ENCODE measurements around the gene HOMER2. TPM values are rescaled to one million over a fixed set of nuclear protein-coding genes. Genes with fewer than 3 reads are reported as not detected.

The HOMER2 gene
- total RNA-seq, 1 experiment from 2014 or later = 14.2 TPM

DNA sequence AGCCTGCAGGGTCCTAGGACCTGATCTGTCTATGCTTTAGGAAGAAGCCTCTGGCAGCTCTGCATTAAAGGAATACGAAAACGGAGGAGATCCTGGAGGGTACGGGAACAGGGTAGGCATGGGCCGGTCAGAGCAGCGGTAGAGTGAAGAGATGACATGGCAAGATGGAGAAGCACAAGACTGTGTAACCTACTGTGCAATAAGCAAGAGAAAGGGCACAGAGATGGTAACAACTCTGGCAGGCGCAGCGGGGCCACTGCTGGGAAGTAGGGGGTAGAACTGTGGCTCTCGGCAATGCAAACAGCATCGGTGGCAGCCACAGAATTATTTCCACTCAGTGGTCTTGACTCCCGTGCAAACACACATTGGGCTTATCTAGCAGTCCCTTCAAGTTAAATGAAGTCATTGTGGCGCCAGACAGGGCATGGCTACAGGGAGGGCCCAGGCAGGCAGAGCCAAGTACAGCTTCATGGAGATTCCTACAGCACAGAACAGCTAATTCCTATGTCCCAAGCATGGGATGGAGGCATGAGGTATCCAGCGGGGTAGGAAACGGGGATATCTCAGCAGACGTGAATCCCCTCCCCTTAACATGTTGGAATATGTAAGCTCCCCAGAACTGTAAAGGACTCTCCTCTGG, 114.3 kb downstream of the HOMER2 start:
- Histone ChIP-seq H3K27me3 (ENCODE audit: insufficient read depth, low read length) (no peaks in the 10 kb centered on the region), H3K56ac (ENCODE audit: insufficient read length, low read depth, low read length) (no peak overlapping the region), H4K91ac (ENCODE audit: insufficient read length, low read depth, low read length) (no peak overlapping the region), H4K20me1 (ENCODE audit: control insufficient read depth, insufficient read depth, insufficient read length) (no peaks in the 10 kb centered on the region), H3K27ac (ENCODE audit: insufficient read length, low read depth, low read length) (no peak overlapping the region), H3K79me1 (ENCODE audit: insufficient read depth, low read depth, low read length, poor library complexity, severe bottlenecking) (no peaks in the 10 kb centered on the region), H3K4ac (ENCODE audit: low read depth, low read length) (no peak overlapping the region), H4K8ac (replicated peaks; ENCODE audit: insufficient read length, low read depth, low read length) (no peak overlapping the region), H3K4me1 (ENCODE audit: insufficient read depth, low read length) (no peaks in the 10 kb centered on the region), H2AK5ac (ENCODE audit: insufficient read length, low read length) (no peak overlapping the region), H2BK12ac (ENCODE audit: insufficient read length, low read depth, low read length) (no peak overlapping the region), H3K4me2 (ENCODE audit: insufficient read depth, insufficient read length, low read length) (no peak overlapping the region), H2BK15ac (ENCODE audit: low read depth, low read length) (no peak overlapping the region), H3K14ac (ENCODE audit: insufficient read depth, low read length) (no peak overlapping the region), H2AFZ (ENCODE audit: low read length) (no peak overlapping the region), H4K5ac (ENCODE audit: insufficient read length, low read depth, low read length) (no peak overlapping the region), H3T11ph (ENCODE audit: low read length) (no peak overlapping the region), H3K9ac (ENCODE audit: extremely low read depth, insufficient read length, low read length) (no peak overlapping the region), H3K79me2 (ENCODE audit: insufficient read depth, low read length) (no peaks in the 10 kb centered on the region), H2BK20ac (ENCODE audit: low read depth, low read length, poor library complexity, severe bottlenecking) (no peak overlapping the region), H3K18ac (ENCODE audit: insufficient read length, low read depth, low read length) (no peak overlapping the region), H3K23ac (ENCODE audit: insufficient read length, low read depth, low read length) (no peak overlapping the region), H3K23me2 (ENCODE audit: insufficient read length, low read depth, low read length, poor library complexity, severe bottlenecking) (no peaks in the 10 kb centered on the region), H2BK5ac (ENCODE audit: insufficient read length, low read length) (no peak overlapping the region), H2BK120ac (ENCODE audit: low read depth, low read length, poor library complexity, severe bottlenecking) (no peak overlapping the region), H3K9me3 (ENCODE audit: control insufficient read depth, low read depth, low read length) (no peaks in the 10 kb centered on the region)
- Mint-ChIP-seq H3K9me3 (no peaks in the 10 kb centered on the region), H3K27ac (peak overlapping the region in 1 of 3 experiments; percentile 1; a peak in 2 of 7 replicates), H3K4me3 (no peak overlapping the region), H3K27me3 (ENCODE audit: low read depth) (no peaks in the 10 kb centered on the region), H3K36me3 (ENCODE audit: insufficient read depth in 1 of 3, low read depth in 3 of 3) (peaks cover 9 to 30% (median 15%) of the 10 kb centered on the region in 3 experiments; a peak in 6 of 7 replicates), H3K4me1 (no peaks in the 10 kb centered on the region)
- no peak for DNase-seq
- WGBS (ENCODE audit: extremely low coverage, insufficient read length, low lambda C conversion rate) = no CpG with 5 or more reads among the region's 14 CpGs
- TF ChIP-seq, protein P1, sequence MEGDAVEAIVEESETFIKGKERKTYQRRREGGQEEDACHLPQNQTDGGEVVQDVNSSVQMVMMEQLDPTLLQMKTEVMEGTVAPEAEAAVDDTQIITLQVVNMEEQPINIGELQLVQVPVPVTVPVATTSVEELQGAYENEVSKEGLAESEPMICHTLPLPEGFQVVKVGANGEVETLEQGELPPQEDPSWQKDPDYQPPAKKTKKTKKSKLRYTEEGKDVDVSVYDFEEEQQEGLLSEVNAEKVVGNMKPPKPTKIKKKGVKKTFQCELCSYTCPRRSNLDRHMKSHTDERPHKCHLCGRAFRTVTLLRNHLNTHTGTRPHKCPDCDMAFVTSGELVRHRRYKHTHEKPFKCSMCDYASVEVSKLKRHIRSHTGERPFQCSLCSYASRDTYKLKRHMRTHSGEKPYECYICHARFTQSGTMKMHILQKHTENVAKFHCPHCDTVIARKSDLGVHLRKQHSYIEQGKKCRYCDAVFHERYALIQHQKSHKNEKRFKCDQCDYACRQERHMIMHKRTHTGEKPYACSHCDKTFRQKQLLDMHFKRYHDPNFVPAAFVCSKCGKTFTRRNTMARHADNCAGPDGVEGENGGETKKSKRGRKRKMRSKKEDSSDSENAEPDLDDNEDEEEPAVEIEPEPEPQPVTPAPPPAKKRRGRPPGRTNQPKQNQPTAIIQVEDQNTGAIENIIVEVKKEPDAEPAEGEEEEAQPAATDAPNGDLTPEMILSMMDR (conservative IDR thresholded peaks at IDR 0.05) = no peak

Measured in H9 (cell line).